Left ventricle myocardium inferior (tissue), 1 donor: ENCODE results near the gene CD177. TPM values are rescaled to one million over a fixed set of nuclear protein-coding genes. Genes with fewer than 3 reads are reported as not detected.
"Not testable (repeated sequence)": the region's sequence is repeated elsewhere in the genome, so short reads cannot be mapped to it uniquely, and the experiment has no call there.

Source experiments
- DNase-seq: peaks from one replicate; pipeline ENCODE4 v3.0.0-alpha.2; 2020
- H3K27ac ChIP-seq: fragments of 200-600 bp; replicated peaks from 2 replicates; pipeline ENCODE4 v1.8.0; 2021
- H3K27me3 ChIP-seq: fragments of 200-600 bp; 2 replicates; pipeline ENCODE4 v1.8.0; 2021; ENCODE audit warnings: low read depth
- H3K36me3 ChIP-seq: fragments of 200-600 bp; 2 replicates; pipeline ENCODE4 v1.8.0; 2021
- H3K4me1 ChIP-seq: fragments of 200-600 bp; 2 replicates; pipeline ENCODE4 v1.8.0; 2021
- H3K4me3 ChIP-seq: fragments of 200-600 bp; 2 replicates; pipeline ENCODE4 v1.8.0; 2021; ENCODE audit warnings: mild to moderate bottlenecking, moderate library complexity
- H3K9me3 ChIP-seq: fragments of 200-600 bp; replicated peaks from 2 replicates; pipeline ENCODE4 v1.8.0; 2021
- intact Hi-C: fragments of 100-400 bp; cut with micrococcal nuclease; formaldehyde crosslinking; loops from one replicate; pipeline ENCODE4 v1.11.0; 2022
- total RNA-seq: library from RNA; stranded (reverse); fragmentation: NEBNext Ultra II Directional; extraction: Animal tissue kit (Norgen Biotek cat#: 25700); gene quantifications from one replicate; pipeline ENCODE4 v1.2.1, GENCODE V29; 2021
- TF ChIP-seq, protein P1 (sequence below): fragments of 200-600 bp; IDR thresholded peaks from 2 replicates; pipeline ENCODE4 v1.8.0; 2021; ENCODE audit warnings: antibody characterized with exemption, mild to moderate bottlenecking, borderline replicate concordance
- donor health status: DM: no; HTN: yes; CAD: no; lungs with severe emphysema.

The CD177 gene
- total RNA-seq, 1 donor from 2014 or later, result 0.14 TPM

DNA sequence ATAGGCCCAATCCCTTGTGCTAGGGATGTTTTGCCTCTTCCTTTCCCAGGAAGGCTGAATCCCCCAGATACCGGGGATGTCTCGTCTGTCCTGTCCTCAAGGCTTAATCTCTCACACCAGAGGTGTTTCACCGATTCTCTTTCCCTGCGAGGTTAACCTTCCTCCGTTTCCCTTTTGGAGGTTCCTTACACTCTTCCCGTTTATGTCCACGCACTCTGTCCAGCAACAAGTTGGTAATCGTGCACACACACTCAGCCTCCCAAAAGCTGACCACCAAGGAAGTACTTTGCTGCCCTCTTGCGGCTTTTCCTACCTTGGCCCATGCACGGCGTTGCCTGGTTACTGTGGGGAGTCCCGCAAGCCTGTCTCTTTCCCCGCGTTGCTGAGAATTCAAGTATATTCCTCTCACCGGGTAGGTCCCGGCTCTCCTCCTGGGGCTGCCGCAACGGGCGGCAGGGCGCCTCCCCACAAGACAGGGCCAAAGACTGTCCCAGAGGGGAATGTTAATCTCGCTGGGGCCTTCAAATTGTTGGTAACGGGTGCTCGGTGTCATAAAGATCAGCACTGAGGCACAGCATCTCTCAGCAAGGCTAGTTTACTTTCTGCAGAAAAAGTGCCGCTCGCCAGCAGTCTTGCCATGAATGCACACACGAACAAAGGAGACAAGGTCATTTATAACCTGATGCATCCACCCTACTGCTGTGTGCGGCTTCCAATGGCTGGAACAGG, 36.7 kb upstream of the CD177 start:
- no peak for DNase-seq
- intact Hi-C loops, result no loop called here
- H3K4me3 ChIP-seq, result no peak overlapping the region
- TF ChIP-seq, protein P1, sequence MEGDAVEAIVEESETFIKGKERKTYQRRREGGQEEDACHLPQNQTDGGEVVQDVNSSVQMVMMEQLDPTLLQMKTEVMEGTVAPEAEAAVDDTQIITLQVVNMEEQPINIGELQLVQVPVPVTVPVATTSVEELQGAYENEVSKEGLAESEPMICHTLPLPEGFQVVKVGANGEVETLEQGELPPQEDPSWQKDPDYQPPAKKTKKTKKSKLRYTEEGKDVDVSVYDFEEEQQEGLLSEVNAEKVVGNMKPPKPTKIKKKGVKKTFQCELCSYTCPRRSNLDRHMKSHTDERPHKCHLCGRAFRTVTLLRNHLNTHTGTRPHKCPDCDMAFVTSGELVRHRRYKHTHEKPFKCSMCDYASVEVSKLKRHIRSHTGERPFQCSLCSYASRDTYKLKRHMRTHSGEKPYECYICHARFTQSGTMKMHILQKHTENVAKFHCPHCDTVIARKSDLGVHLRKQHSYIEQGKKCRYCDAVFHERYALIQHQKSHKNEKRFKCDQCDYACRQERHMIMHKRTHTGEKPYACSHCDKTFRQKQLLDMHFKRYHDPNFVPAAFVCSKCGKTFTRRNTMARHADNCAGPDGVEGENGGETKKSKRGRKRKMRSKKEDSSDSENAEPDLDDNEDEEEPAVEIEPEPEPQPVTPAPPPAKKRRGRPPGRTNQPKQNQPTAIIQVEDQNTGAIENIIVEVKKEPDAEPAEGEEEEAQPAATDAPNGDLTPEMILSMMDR, result no peak
- no peaks in the 10 kb centered on the region for H3K36me3 ChIP-seq
- no peaks in the 10 kb centered on the region for H3K4me1 ChIP-seq
- H3K9me3 ChIP-seq, result no peaks in the 10 kb centered on the region
- peaks cover 71% of the 10 kb centered on the region for H3K27me3 ChIP-seq
- H3K27ac ChIP-seq, result no peak overlapping the region

DNA sequence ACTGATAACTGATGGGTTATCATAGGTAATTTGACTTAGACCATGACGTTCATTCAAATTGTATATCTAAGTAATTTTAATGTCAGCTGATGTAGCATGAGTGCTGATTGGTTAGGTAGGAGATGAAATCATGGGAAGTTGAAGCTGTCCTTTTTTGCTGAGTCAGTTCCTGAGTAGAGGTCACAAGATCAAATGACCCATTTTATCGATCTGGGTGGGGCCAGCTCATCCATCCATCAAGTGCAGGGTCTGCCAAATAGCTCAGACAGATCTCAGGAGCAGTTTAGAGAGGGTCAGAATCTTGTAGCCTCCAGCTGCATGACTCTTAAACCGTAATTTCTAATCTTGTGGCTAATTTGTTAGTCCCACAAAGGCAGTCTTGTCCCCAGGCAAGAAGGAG, 35.3 kb upstream of the CD177 start:
- Histone ChIP-seq H3K9me3 (no peaks in the 10 kb centered on the region), H3K27ac (no peak overlapping the region), H3K4me1 (no peaks in the 10 kb centered on the region), H3K27me3 (peaks cover 73% of the 10 kb centered on the region), H3K4me3 (no peak overlapping the region), H3K36me3 (no peaks in the 10 kb centered on the region)
- TF ChIP-seq, protein P1, result no peak
- intact Hi-C loops, result no loop called here
- no peak for DNase-seq

DNA sequence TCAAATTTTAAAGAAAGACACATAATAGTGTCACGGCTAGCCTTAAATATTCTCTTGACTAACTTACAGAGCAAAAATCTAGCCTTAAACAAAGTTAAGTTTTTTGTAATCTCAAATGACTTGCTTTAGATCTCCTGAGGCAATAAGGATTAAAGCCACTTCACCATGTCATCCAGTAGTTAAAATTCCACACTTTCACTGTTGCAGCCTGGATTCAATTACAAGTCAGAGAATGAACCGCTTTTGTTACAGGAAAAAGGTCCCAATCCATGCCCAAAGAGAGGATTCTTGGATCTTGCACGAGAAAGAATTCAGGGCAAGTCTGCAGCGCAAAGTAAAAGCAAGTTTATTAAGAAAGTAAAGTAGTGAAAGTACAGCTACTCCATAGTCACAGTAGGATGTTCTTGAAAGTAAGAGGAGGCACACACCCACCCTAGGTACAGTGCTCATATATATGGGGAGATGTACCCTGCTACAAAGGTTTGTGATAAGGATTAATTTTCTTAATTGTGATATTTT, 34.6 kb upstream of the CD177 start:
- Histone ChIP-seq H3K27me3 (peaks cover 72% of the 10 kb centered on the region), H3K9me3 (no peaks in the 10 kb centered on the region), H3K36me3 (no peaks in the 10 kb centered on the region), H3K4me1 (no peaks in the 10 kb centered on the region), H3K27ac (no peak overlapping the region), H3K4me3 (no peak overlapping the region)
- intact Hi-C loops, result no loop called here
- TF ChIP-seq, protein P1, result no peak
- no peak for DNase-seq

DNA sequence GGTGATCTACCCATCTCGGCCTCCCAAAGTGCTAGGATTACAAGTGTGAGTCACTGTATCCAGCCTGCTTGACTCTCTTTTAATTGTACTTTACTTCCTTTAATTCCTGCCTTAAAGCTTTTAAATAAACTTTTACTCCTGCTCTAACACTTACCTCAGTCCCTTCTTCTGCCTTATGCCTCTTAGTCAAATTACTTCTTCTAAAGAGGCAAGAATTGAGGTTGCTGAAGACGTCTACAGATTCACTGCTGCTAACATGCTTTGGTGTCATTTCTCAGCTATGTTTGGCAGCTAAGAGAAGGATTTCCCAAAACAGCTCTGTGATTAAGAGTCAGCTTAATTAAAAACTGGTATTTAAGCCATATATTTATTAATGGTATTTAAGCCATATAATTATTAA, 32.9 kb upstream of the CD177 start:
- Histone ChIP-seq H3K27ac (no peak overlapping the region), H3K36me3 (no peaks in the 10 kb centered on the region), H3K4me3 (no peak overlapping the region), H3K27me3 (peaks cover 64% of the 10 kb centered on the region), H3K9me3 (no peaks in the 10 kb centered on the region), H3K4me1 (no peaks in the 10 kb centered on the region)
- DNase-seq, result no peak
- TF ChIP-seq, protein P1, result no peak
- intact Hi-C loops, result no loop called here

DNA sequence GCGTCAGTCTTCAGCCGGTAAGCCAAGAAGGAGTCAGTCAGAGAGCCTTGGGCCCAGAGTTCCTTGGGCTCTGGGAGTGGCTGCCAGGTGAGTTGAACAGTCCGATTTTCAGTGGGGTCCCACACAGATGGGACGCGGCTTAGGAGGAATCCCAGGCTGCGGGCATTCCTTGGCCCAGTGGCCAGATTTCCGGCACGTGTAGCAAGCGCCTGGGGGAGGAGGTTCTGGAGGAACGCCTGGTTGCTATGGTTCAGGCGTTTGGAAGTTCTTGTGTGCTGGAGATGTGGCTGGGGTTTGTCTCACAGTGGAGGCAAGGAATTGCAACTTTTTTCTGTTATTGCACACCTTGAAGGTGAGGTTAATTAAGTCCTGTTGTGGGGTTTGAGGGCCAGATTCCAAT, 26.7 kb upstream of the CD177 start:
- H3K4me1 ChIP-seq, H3K36me3 ChIP-seq, H3K27ac ChIP-seq, intact Hi-C loops, H3K4me3 ChIP-seq, H3K9me3 ChIP-seq, DNase-seq: not testable (repeated sequence)
- peaks cover 36% of the 10 kb centered on the region for H3K27me3 ChIP-seq

DNA sequence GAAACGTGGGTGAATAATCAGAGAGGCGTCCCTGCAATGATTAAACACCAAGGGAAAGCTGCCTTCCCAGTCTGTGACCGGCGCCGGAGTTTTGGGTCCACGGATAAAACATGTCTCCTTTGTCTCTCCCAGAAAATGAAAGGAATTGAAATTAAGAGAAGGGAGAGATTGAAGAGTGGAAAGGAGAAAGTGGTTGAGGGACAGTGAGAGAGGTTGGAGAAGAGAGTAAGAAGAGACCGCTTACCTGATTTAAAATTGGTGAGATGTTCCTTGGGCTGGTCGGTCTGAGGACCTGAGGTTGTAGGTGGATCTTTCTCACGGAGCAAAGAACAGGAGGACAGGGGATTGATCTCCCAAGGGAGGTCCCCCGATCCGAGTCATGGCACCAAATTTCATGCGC, 24.9 kb upstream of the CD177 start:
- H3K4me1 ChIP-seq, H3K36me3 ChIP-seq, H3K27ac ChIP-seq, DNase-seq, H3K4me3 ChIP-seq, H3K9me3 ChIP-seq, intact Hi-C loops: not testable (repeated sequence)
- peaks cover 30% of the 10 kb centered on the region for H3K27me3 ChIP-seq

DNA sequence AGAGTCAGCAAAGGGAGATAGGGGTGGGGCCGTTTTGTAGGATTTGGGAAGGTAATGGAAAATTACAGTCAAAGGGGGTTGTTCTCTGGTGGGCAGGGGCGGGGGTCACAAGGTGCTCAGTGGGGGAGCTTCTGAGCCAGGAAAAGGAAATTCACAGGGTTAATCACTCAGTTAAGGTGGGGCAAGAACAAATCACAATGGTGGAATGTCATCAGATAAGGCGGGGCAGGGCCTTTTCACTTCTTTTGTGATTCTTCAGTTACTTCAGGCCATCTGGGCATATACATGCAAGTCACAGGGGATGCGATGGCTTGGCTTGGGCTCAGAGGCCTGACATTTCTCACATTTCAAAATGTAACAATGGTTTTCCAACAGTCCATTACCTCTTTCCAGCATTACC, 24.4 kb upstream of the CD177 start:
- H3K36me3 ChIP-seq, intact Hi-C loops, H3K4me1 ChIP-seq, H3K4me3 ChIP-seq, H3K9me3 ChIP-seq, DNase-seq, H3K27ac ChIP-seq: not testable (repeated sequence)
- H3K27me3 ChIP-seq, result peaks cover 30% of the 10 kb centered on the region
